WI38 (cell line): ENCODE measurements around the gene CEACAM18.
"Not testable (repeated sequence)": the region's sequence is repeated elsewhere in the genome, so short reads cannot be mapped to it uniquely, and the experiment has no call there.

Experiments used
- H3K4me3 ChIP-seq: 2 replicates; pipeline ENCODE4 v1.5.1; 2011; ENCODE audit warnings: low read depth, mild to moderate bottlenecking, control low read depth, low read length
- CTCF ChIP-seq: IDR thresholded peaks from 2 replicates; pipeline ENCODE4 v1.5.1; 2012; ENCODE audit warnings: low read depth, mild to moderate bottlenecking, control low read depth, low read length

CEACAM18 gene

GRCh38 chr19:51440846-51441409 lies 37.4 kb upstream of the CEACAM18 start:
- no peak overlapping the region for H3K4me3 ChIP-seq
- TF ChIP-seq CTCF, result no peak

- H3K4me3 ChIP-seq, result no peak overlapping the region
- no peak for TF ChIP-seq CTCF
Observed at GRCh38 chr19:51441410-51442390, 36.6 kb upstream of the CEACAM18 start.

GRCh38 chr19:51447510-51447909 lies 30.8 kb upstream of the CEACAM18 start:
- H3K4me3 ChIP-seq, result not testable (repeated sequence)

- no peak for TF ChIP-seq CTCF
- H3K4me3 ChIP-seq, result no peak overlapping the region
Observed at GRCh38 chr19:51448011-51448410, 30.3 kb upstream of the CEACAM18 start.

- no peak for TF ChIP-seq CTCF
Observed at GRCh38 chr19:51448411-51449016, 29.8 kb upstream of the CEACAM18 start.

GRCh38 chr19:51450730-51451307 lies 27.5 kb upstream of the CEACAM18 start:
- no peak overlapping the region for H3K4me3 ChIP-seq
- no peak for TF ChIP-seq CTCF

More at GRCh38 chr19:51448411-51449016, 29.8 kb upstream of the CEACAM18 start:
- no peak overlapping the region for H3K4me3 ChIP-seq

- TF ChIP-seq CTCF, result no peak
- H3K4me3 ChIP-seq, result no peak overlapping the region
Observed at GRCh38 chr19:51456541-51457290, 21.6 kb upstream of the CEACAM18 start.
